Kidney glomerular epithelial cell (primary cell): Measurements from ENCODE around the gene SUN2.

Experiments
- DNase-seq: peaks from one replicate; lab custom pipeline; 2025; lab: John Stamatoyannopoulos, UW

Gene SUN2

GRCh38 chr22:38716271-38716670, 39.5 kb downstream of the SUN2 start:
- no peak for DNase-seq

- no peak for DNase-seq
These were observed 39.9 kb downstream of the SUN2 start for GRCh38 chr22:38715852-38716251.

- DNase-seq: no peak
These were observed 40.5 kb downstream of the SUN2 start for GRCh38 chr22:38715176-38715764.

GRCh38 chr22:38713921-38714320, 41.9 kb downstream of the SUN2 start:
- DNase-seq: no peak

GRCh38 chr22:38712486-38713207, 43.2 kb downstream of the SUN2 start:
- DNase-seq: no peak

- DNase-seq: no peak
These were observed 44.9 kb downstream of the SUN2 start for GRCh38 chr22:38710866-38711265.

- no peak for DNase-seq
These were observed 45.4 kb downstream of the SUN2 start for GRCh38 chr22:38710351-38710750.

- DNase-seq: no peak
These were observed 46.5 kb downstream of the SUN2 start for GRCh38 chr22:38709306-38709705.

- DNase-seq: no peak
These were observed 47.8 kb downstream of the SUN2 start for GRCh38 chr22:38707984-38708383.

GRCh38 chr22:38707346-38707745, 48.5 kb downstream of the SUN2 start:
- no peak for DNase-seq

- DNase-seq: no peak
These were observed 49.0 kb downstream of the SUN2 start for GRCh38 chr22:38706901-38707195.

- DNase-seq: no peak
These were observed 49.5 kb downstream of the SUN2 start for GRCh38 chr22:38706101-38706900.

GRCh38 chr22:38705235-38706100, 50.3 kb downstream of the SUN2 start, which contains the start of gene GTPBP1:
TSS of gene GTPBP1 (plus strand) at chr22:38705944. CDS start at chr22:38705956, 12 bp downstream.
- peak; percentile 100 for DNase-seq

GRCh38 chr22:38704654-38705234, 51.1 kb downstream of the SUN2 start:
- no peak for DNase-seq

GRCh38 chr22:38700789-38701628, 54.8 kb downstream of the SUN2 start, which contains the start of gene JOSD1:
TSS of gene JOSD1 (minus strand) at chr22:38700943. CDS start at chr22:38699987, 956 bp downstream.
- DNase-seq: peak; percentile 82

GRCh38 chr22:38700270-38700788, 55.5 kb downstream of the SUN2 start:
- DNase-seq: peak; percentile 60

- DNase-seq: peak; percentile 20
These were observed 56.0 kb downstream of the SUN2 start for GRCh38 chr22:38699784-38700183.

GRCh38 chr22:38699143-38699542, 56.7 kb downstream of the SUN2 start:
- no peak for DNase-seq

- DNase-seq: no peak
These were observed 57.2 kb downstream of the SUN2 start for GRCh38 chr22:38698407-38699094.
